GM06990 (cell line): Measurements from ENCODE around the gene RANGRF.

ENCODE experiments used
- DNase-seq: peaks from one replicate; pipeline ENCODE4 v3.0.0-alpha.2; 2011; ENCODE audit not compliant: insufficient read length; ENCODE audit errors: extremely low read depth
- H3K27me3 ChIP-seq: replicated peaks from 2 replicates; pipeline ENCODE4 v1.6.0; 2011; ENCODE audit warnings: low read length; ENCODE audit not compliant: control insufficient read depth, insufficient read depth
- H3K36me3 ChIP-seq: 2 replicates; pipeline ENCODE4 v1.5.1; 2011; ENCODE audit warnings: low read length; ENCODE audit not compliant: control insufficient read depth, insufficient read depth
- H3K4me3 ChIP-seq: replicated peaks from 2 replicates; pipeline ENCODE4 v1.5.1; 2011; ENCODE audit warnings: low read depth, mild to moderate bottlenecking, control low read depth, low read length
- CTCF ChIP-seq: IDR thresholded peaks from 2 replicates; pipeline ENCODE4 v1.5.1; 2011; ENCODE audit warnings: low read length, control low read depth, mild to moderate bottlenecking, inconsistent platforms; ENCODE audit not compliant: insufficient read depth, poor library complexity, severe bottlenecking

RANGRF gene

GRCh38 chr17:8264320-8264719 is 24.1 kb upstream of the RANGRF start:
- Histone ChIP-seq H3K36me3 (peaks cover 45% of the 10 kb centered on the region), H3K27me3 (no peaks in the 10 kb centered on the region)
- TF ChIP-seq CTCF: no peak

GRCh38 chr17:8264836-8265542 is 23.5 kb upstream of the RANGRF start:
- no peak for TF ChIP-seq CTCF
- H3K4me3 ChIP-seq: no peak overlapping the region
- peaks cover 48% of the 10 kb centered on the region for H3K36me3 ChIP-seq
- H3K27me3 ChIP-seq: no peaks in the 10 kb centered on the region
- DNase-seq: no peak

More at GRCh38 chr17:8264320-8264719, 24.1 kb upstream of the RANGRF start:
- H3K4me3 ChIP-seq: no peak overlapping the region
- DNase-seq: no peak

GRCh38 chr17:8266648-8267479 is 21.6 kb upstream of the RANGRF start:
- no peak for DNase-seq
- no peak for TF ChIP-seq CTCF
- Histone ChIP-seq H3K27me3 (no peaks in the 10 kb centered on the region), H3K4me3 (no peak overlapping the region), H3K36me3 (peaks cover 45% of the 10 kb centered on the region)

- Histone ChIP-seq H3K4me3 (no peak overlapping the region), H3K27me3 (no peaks in the 10 kb centered on the region), H3K36me3 (peaks cover 44% of the 10 kb centered on the region)
- DNase-seq: no peak
- no peak for TF ChIP-seq CTCF
Observed at GRCh38 chr17:8267480-8268147, 20.9 kb upstream of the RANGRF start.

GRCh38 chr17:8268550-8269298 is 19.7 kb upstream of the RANGRF start:
- no peak for DNase-seq
- H3K36me3 ChIP-seq: peaks cover 36% of the 10 kb centered on the region
- no peak for TF ChIP-seq CTCF
- H3K27me3 ChIP-seq: no peaks in the 10 kb centered on the region
- H3K4me3 ChIP-seq: no peak overlapping the region
